ENCODE data around the gene PCK1.

DNA sequence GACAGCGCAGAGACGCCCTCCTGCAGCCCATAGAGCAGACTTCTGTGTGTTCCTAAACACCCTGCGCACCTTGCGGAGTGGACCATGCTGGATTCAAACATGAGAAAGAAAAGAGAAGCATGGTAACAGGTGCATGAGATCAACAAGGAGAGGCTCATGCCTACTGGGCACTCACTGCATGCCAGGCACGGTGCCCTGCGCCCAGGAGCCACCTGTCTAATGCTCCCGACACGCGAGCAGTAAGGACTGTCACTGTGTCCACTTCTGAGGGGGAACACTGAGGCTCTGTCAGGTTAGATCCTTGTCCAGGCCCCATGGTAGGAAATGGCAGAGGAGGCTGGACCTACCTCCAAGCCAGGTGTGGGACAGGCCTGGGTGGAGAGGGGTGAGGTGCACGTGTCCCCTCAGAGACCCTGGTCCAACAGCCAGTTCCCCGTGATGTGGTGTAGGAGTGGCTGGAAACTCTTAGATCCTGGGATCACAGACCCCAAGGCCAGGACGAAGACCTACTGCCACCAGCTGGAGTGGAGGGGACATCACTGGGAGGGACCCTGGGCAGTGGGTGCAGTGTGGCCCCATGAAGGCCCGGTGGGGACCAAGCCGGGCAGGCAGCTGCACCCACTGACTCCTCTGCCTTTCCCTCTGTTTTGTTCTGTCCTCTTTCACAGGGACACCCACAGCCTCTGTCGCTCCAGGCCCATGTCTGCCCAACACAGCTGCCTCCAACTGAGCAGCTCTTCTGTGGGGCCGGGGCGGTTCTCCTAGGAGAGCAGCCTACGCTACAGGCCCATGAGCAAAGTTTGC lies 29.8 kb downstream of the PCK1 start:
- TF ChIP-seq, protein P1, sequence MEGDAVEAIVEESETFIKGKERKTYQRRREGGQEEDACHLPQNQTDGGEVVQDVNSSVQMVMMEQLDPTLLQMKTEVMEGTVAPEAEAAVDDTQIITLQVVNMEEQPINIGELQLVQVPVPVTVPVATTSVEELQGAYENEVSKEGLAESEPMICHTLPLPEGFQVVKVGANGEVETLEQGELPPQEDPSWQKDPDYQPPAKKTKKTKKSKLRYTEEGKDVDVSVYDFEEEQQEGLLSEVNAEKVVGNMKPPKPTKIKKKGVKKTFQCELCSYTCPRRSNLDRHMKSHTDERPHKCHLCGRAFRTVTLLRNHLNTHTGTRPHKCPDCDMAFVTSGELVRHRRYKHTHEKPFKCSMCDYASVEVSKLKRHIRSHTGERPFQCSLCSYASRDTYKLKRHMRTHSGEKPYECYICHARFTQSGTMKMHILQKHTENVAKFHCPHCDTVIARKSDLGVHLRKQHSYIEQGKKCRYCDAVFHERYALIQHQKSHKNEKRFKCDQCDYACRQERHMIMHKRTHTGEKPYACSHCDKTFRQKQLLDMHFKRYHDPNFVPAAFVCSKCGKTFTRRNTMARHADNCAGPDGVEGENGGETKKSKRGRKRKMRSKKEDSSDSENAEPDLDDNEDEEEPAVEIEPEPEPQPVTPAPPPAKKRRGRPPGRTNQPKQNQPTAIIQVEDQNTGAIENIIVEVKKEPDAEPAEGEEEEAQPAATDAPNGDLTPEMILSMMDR (IDR thresholded peaks at IDR 0.05), result no peak
- TF ChIP-seq POLR2AphosphoS5 (IDR thresholded peaks at IDR 0.05) (no peak), EP300 (IDR thresholded peaks at IDR 0.05; ENCODE audit: low read depth) (no peak), POLR2A (IDR thresholded peaks at IDR 0.05) (no peak)
